ENCODE data around the gene MATK.

DNA sequence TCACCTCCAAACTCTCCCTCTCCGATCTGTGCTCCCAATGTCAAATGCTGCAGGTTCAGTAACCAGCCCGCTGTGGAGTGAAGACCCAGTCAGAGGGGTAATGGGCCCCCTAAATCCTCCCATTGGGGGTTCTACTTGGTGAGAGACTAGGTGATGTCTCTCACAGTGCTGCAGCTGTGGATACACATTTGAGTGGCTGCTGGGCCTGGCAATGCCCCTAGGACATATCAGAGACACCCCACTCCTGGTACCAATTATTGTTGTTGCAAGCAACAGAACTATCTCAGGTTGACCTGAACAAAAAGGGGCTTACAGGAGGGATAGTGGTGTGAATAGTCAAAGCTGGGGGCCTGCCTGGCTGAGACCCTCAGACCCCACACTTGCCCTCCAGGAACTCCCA is 4.6 kb downstream of the MATK start:
- TF ChIP-seq FOXP1 (CRISPR knock-in tag; IDR thresholded peaks at IDR 0.05; ENCODE audit: borderline replicate concordance) (no peak), SMAD4 (CRISPR knock-in tag; IDR thresholded peaks at IDR 0.05) (no peak), ZNF416 (CRISPR knock-in tag; IDR thresholded peaks at IDR 0.05) (no peak), GABPB1 (CRISPR knock-in tag; IDR thresholded peaks at IDR 0.05) (no peak), FOXJ3 (CRISPR knock-in tag; IDR thresholded peaks at IDR 0.05; ENCODE audit: borderline replicate concordance) (no peak)
- TF ChIP-seq, protein P1, sequence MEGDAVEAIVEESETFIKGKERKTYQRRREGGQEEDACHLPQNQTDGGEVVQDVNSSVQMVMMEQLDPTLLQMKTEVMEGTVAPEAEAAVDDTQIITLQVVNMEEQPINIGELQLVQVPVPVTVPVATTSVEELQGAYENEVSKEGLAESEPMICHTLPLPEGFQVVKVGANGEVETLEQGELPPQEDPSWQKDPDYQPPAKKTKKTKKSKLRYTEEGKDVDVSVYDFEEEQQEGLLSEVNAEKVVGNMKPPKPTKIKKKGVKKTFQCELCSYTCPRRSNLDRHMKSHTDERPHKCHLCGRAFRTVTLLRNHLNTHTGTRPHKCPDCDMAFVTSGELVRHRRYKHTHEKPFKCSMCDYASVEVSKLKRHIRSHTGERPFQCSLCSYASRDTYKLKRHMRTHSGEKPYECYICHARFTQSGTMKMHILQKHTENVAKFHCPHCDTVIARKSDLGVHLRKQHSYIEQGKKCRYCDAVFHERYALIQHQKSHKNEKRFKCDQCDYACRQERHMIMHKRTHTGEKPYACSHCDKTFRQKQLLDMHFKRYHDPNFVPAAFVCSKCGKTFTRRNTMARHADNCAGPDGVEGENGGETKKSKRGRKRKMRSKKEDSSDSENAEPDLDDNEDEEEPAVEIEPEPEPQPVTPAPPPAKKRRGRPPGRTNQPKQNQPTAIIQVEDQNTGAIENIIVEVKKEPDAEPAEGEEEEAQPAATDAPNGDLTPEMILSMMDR (IDR thresholded peaks at IDR 0.05), result no peak
